ENCODE measurements around the gene SERPINB13.
"Not testable (repeated sequence)": the region's sequence is repeated elsewhere in the genome, so short reads cannot be mapped to it uniquely, and the experiment has no call there.

SERPINB13 gene

DNA sequence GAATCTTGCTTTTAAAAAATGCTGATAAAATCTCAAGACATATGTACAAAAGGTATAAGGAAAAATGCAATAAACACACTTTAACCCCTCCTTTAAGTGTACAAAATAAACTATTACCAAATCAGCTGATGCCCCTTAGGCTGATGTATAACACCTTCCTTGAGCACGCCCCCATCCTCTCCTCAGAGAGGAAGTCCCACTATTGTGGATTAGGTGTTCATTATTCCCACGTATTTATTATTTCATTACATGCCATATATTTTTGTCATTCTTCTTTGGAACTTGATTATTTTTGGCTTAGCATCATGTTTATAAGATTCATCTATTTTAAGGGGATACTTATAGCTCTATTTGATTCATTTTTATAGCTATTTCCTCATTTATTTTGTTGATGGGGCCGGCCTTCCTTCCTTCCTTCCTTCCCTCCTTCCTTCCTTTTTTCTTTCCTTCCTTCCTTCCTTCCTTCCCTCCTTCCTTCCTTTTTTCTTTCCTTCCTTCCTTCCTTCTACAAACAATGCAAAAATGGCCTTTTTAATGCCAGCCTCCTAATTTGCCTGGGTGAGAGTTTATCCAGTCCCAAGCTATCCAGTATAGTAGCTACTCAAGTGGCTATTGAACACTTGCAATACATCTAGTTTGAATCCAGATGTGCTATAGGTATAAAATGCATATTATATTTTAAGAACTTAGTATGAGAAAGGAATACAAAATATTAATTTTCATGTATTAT lies 4.0 kb downstream of the SERPINB13 start:
- no peak for DNase-seq

DNA sequence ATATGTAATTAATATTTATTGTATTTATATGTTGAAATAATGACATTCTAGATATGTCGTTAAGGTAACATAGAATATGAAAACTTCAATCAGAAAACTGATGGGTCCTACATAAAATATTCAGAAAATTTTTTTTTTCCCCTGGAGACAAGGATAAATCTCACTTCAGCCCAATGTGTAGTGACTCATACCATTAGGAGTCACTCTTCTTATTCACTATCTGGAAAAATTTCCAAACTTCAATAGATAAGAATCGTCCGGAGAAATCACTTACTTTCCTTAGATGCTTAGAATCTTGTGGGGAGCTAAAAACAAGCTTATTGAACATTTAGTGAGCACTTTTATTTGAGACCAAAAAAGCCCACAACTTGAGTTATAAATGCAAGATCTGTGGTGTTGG lies 4.6 kb downstream of the SERPINB13 start:
- no peak for DNase-seq

DNA sequence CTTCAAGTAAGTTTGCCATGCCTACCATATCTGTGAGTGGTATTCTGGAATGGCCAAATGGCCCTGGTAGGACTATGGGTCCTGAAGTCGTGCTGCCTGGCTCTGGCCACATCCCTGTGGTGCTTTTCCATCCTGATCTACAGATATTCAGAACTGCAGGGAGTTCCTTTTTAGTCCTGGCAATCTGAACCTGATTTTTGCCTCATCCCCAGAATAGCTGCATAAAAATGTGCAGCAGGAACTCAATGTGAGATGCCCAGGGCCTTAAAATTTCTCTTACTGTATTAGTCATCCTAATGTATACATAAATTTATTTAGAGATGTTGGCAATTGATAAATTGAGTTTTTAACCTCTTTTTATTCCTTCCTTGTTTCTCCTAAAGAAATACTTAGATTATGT lies 5.3 kb downstream of the SERPINB13 start:
- DNase-seq: no peak

DNA sequence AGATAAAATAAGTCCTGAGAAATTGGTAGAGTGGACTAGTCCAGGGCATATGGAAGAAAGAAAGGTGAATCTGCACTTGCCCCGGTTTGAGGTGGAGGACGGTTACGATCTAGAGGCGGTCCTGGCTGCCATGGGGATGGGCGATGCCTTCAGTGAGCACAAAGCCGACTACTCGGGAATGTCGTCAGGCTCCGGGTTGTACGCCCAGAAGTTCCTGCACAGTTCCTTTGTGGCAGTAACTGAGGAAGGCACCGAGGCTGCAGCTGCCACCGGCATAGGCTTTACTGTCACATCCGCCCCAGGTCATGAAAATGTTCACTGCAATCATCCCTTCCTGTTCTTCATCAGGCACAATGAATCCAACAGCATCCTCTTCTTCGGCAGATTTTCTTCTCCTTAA lies 9.8 kb downstream of the SERPINB13 start:
- no peak for DNase-seq

GRCh38 chr18:63603355-63603754 lies 16.2 kb downstream of the SERPINB13 start:
- no peak for DNase-seq

- no peak for DNase-seq
These were observed 16.6 kb downstream of the SERPINB13 start for GRCh38 chr18:63603772-63604171.

DNA sequence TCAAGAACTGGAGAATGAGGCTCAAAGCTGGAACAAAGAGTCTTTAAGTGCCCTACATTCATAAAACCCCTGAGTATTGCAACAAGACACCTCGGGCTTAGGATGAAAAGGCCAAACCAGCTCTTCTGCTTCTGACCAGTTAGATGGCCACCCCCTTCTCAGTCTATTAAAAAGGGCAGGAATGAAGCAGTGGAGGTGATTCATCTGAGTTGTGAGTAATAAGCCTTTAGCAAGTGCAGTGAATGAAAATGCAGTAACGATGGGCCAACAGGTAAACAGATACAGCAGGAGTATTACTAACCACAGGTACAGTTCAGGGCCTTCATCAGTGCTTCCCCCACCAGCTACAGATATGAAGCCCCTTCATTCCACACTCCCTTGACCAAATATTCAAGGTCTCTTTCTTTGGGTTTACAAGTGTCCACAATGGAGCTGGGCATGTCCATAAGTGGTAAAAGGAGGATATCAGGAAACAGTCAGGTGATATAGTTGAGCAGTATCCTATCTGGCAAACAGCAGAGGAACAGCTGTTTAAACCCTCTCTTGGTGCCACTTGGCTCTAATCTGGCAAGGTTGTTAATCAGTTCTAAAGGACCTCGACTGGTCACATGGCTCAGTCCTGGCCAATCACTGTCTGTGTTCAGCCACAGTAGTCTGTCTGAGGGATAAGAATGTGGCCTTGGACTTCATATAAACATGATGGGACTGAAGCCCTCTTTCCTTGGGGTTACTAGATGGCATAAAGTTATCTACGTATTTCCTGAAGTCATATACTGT lies 17.8 kb downstream of the SERPINB13 start:
- DNase-seq: no peak

- no peak for DNase-seq
These were observed 19.4 kb downstream of the SERPINB13 start for GRCh38 chr18:63606526-63606925.

- no peak for DNase-seq
These were observed 26.3 kb downstream of the SERPINB13 start for GRCh38 chr18:63613420-63613819.

- no peak for DNase-seq
These were observed 30.1 kb downstream of the SERPINB13 start for GRCh38 chr18:63617049-63617914.

DNA sequence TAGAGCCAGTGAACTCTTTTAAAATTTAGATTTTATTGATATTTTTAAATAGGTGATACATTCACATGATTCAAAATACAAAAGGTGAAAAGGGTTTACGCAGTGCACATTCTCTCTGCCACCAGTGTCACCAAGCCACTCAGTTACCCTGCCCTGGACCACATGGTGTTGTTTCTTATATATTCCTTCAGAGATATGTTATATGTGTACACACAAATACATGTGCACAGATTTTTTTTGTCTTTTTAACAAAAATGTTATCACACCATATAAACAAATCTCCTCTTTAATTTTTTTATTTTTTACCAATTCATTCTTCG lies 30.7 kb downstream of the SERPINB13 start:
- DNase-seq: no peak

- no peak for DNase-seq
These were observed 32.5 kb downstream of the SERPINB13 start for GRCh38 chr18:63619661-63620060.

GRCh38 chr18:63624863-63625262 lies 37.7 kb downstream of the SERPINB13 start:
- no peak for DNase-seq

GRCh38 chr18:63626431-63626830 lies 39.3 kb downstream of the SERPINB13 start:
- no peak for DNase-seq

- no peak for DNase-seq
These were observed 40.7 kb downstream of the SERPINB13 start for GRCh38 chr18:63627819-63628218.

GRCh38 chr18:63637703-63638102 lies 50.6 kb downstream of the SERPINB13 start:
- DNase-seq: no peak

GRCh38 chr18:63641157-63641680 lies 54.1 kb downstream of the SERPINB13 start:
- DNase-seq: not testable (repeated sequence)

DNA sequence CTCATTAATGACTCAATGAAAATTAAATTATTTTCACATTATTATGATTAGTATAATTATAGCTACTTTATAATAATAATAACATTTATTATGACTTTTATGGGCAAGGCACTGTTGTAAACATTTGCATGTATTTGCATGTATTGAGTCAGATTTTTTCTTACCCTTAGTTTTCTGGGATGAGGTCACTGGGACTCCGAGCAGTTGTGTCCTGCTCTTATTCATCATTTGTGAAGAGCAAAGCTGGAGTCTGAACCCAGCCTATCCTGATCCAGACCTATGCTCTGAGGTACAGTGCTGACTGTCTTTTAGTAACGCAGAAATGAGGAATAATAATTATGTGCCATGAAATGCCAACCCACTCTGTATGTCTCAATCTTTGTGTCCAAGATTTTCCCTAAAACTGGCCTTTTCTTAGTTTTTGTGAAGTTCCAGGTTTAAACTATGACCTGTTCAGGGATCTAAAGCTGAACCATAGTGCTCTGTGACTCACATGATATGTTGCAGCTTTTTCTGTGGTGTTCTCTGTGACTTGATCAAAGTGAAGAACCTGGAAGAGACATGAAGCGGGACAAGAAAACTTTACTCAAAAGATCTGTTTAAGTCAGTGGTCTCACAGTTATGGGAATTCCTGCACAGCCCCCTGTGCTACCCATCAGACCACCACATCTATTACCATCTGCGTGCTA lies 55.7 kb downstream of the SERPINB13 start:
- not testable (repeated sequence) for DNase-seq

GRCh38 chr18:63644142-63644541 lies 57.0 kb downstream of the SERPINB13 start, which contains the start of gene SERPINB4:
TSS of gene SERPINB4 (minus strand) at chr18:63644256. CDS start at chr18:63643577, 679 bp downstream.
- not testable (repeated sequence) for DNase-seq

DNA sequence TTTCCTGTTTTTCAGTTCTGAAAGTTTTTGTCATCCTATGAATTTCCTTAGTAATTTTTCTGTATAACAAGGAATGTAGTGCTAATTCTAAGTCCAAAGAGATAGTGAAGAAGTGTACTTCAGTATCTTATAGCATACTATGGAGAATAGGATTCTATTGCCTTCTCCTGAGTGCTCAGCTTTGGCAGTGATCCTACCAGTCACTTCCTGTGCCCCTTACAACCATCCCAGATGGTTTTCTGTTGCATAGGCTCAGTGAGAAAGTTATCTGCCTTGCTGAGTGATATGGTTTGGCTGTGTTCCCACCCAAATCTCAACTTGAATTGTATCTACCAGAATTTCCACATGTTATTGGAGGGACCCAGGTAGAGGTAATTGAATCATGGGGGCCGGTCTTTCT lies 57.6 kb downstream of the SERPINB13 start:
- DNase-seq: not testable (repeated sequence)

- DNase-seq: no peak
These were observed 59.8 kb downstream of the SERPINB13 start for GRCh38 chr18:63646936-63647335.

- no peak for DNase-seq
These were observed 61.1 kb downstream of the SERPINB13 start for GRCh38 chr18:63648241-63648640.
